ENCODE results near the gene COL6A3.
"Not testable (repeated sequence)": the region's sequence is repeated elsewhere in the genome, so short reads cannot be mapped to it uniquely, and the experiment has no call there.

Gene COL6A3

DNA sequence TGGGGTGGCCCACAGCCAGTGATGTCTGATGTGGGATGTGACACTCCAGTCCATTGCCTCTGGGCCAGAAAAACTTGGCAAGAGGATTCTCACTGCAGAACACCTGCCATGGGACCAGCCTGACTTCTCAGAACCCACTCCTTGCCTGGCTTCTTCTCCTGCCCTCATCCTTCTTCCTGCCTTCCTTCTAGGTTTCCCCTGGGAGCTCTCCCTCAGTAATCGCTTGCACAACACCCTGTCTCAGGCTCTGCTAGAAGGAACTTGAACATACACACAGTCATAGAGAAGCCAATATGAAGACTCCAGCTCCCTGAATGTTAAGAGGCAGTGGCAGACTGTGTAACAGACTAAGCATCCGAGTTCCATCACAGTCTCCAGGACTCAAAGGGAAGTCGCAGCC is 4.3 kb upstream of the COL6A3 start:
- DNase-seq (ENCODE audit: low read depth in 3 of 3, low spot score in 1 of 3), result no peak

DNA sequence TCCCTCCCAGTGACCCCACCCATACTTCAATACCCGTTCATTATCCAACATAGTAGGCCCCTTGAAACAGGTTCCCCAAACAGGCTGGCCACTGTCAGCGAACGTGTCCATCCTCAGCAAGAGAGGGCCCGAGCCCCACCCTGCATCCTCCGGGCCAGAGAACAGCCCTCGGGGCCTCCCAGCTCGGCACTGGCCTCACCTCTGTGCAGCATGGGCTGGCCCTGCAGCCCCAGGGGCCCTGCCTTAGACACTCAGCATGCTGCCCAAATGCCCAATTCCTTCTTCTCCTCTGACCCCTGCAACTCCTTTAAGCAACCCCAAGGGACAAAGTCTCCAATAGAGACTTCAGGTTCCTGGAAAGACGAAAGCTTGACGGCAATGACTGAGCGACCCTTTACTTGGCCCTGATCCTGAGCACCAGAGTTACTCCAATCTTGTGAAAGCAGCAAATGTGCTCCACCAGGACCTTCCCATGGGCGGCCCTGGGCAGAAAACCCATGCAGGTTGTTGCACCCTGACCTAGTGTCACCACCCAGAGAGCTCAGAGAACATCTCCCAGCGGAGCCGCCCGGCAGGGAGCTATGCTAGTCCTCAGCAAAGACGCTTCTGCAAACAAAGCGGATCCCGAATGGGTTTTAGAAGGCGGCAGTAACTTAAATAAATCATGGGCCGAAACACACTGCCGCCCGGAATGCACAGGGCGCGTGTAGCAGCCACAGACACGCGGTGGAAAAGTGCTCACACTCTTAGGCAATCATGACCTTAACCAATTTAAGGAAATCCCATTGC is 782 bp downstream of the COL6A3 start:
- DNase-seq (ENCODE audit: low read depth in 3 of 3, low spot score in 1 of 3), result no peak

DNA sequence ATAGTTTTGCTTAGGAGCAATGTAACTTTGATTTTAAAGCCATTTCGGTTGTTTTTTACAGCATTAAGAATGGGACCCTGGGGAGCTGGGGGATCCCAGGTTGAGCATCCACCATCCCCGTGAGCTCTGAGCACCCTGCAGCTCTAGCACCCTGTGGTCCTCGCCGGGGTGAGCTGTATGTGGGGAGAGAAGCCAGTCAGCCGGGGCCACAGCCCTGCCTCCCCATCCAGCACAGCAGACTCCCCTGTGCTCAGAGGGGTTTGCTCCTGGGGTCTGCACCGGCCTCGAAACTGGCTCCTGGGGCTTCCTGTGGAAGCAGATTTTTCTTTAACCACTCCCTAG is 1.3 kb downstream of the COL6A3 start:
- DNase-seq (ENCODE audit: low read depth in 3 of 3, low spot score in 1 of 3), result no peak

DNA sequence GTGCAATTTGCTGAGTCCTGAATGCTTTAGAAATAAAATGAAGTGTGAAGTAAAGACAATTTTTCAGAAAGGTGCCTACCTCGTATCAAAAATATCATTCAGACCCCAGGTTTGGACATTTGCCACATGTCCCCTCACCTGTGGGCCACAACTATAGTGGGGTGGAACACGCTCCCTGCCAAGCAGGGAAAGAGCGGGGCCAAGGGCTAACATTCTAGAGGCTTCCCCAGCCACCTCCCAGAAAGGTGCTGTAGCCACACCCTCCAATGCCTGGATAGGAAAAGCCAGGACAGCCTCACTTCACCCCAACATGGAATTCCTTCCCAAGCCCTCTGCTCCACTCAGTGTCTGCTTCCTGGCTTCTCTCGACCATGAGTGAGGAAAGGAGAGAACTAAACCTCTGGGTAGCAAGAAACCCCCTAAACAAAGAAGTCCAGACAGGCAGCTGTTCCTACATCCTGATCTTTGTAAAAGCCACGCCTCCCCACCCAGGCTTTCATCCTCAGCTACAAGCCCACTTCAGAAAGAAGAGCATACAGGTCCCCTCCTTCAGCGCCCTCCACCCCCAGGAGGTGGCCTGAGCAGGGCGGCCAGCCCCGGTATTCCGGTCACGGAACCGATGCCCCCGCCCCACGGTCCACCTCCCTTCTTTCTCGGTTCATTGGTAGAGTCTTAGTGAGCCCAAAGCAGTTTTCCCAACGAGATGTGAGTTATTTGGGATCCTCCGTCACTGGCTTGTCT is 2.1 kb downstream of the COL6A3 start:
- DNase-seq (ENCODE audit: low read depth in 3 of 3, low spot score in 1 of 3), result no peak

DNA sequence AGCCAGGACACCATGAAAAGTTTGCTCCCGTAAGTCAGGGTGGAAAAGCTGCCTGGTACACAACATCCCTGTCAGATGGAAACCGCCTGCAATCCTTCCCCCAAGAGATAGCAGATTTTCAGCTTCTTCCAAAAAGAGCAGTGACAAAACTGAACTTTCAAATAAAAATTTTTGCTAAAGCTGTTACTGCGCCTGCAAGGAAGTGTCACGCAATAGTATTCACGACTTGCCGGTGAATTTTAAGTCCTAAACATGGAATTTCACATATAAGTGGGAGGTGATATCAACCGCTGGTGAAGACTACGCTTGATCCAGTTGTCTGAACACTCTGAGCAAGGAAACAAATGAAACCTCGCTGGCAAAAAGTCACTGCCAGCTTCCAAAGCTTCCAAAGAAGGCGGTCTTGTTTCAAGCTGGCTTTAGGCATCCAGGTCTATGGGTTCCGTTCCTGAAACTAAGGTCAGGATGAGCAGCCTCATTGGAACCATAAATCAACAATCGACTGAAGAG is 2.8 kb downstream of the COL6A3 start:
- DNase-seq (ENCODE audit: low read depth in 3 of 3, low spot score in 1 of 3), result no peak

DNA sequence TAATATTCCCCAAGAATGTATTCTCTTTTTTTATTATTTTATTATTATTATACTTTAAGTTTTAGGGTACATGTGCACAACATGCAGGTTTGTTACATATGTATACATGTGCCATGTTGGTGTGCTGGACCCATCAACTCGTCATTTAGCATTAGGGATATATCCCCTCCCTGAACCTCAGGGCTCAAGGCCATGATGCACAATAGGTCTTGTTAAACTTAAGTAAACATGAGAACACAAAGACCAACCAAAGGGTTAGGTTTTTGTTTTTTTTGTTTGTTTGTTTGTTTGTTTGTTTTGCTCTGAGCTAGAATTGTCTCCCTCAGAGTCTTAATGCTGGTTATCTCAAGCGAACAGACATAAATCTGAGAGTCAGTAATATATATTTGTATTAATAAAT is 4.7 kb downstream of the COL6A3 start:
- not testable (repeated sequence) for DNase-seq (ENCODE audit: low read depth in 3 of 3, low spot score in 1 of 3)

DNA sequence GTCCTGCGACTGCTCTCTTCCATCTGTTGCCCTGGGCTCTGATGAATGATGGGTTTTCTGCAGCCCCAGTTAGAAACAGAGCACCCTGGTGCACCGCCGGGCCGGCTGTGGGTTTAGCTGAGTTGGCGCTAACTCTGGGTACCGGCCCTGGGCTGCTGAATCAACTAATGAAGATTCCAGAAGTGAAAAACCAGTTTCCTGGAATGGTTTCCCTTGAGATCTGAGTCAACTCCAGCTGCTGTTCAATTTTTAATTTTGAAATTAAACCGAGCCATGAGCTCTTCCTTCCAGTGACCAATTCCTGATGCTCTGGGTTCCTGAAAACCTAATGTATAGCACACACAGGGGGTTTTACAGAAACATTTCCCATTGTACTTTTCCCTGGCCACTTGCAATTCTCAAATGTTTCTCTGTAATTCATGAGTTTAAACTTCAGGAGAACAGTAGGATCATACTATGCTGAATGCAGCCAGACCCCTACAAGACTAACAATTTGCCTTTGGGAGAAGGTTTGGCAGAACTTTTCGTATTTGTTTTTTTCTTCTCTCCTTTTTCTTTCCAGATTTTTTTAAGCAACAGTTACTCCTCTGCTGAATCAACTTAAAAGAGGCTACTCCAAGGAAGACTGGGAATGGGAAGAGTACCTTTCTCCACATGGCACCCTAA is 5.5 kb downstream of the COL6A3 start:
- no peak for DNase-seq (ENCODE audit: low read depth in 3 of 3, low spot score in 1 of 3)

DNA sequence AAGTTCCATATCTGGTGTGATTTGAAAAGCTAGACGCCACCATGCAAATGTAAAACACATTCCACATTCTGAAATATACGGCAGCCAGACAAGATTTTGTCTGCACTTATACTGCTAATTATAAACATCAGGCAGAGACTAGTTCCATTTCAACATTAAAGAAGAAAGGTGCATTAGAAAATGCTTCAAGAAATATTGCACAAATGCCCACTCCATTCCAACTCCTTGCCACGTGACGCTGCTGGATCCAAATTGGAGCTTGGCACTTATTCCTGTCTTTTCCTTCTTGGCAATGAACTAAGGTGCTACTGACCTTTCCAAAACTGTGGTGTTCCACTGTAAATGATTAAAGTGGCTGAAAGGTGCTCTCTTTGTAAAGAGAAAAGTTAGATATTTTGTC is 6.3 kb downstream of the COL6A3 start:
- no peak for DNase-seq (ENCODE audit: low read depth in 3 of 3, low spot score in 1 of 3)

DNA sequence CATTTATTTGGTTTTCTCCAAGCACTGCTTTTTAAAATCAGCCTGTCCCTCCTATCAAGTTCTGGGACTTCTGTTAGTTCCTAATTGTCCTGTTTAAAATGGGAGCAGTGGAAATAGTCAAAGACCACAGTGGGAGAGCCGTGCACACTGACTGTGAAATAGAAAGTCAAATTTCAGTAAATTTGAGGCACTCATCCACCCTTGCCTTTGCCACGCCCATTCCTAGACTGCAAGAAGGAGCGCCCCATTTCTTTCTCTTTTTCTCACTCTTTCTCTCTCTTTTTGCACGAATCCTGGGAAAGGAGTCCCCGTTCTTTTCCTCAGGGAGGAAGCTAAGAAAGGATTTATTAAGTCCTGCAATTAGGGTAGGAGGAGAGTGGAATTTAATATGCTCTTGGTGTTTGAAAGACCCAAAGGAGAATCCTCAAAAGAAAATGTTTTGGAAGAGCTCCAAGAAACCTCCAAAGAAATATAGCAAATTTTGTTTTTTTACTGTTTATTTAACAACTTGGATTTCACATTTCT is 7.5 kb downstream of the COL6A3 start:
- DNase-seq (ENCODE audit: low read depth in 3 of 3, low spot score in 1 of 3), result no peak

DNA sequence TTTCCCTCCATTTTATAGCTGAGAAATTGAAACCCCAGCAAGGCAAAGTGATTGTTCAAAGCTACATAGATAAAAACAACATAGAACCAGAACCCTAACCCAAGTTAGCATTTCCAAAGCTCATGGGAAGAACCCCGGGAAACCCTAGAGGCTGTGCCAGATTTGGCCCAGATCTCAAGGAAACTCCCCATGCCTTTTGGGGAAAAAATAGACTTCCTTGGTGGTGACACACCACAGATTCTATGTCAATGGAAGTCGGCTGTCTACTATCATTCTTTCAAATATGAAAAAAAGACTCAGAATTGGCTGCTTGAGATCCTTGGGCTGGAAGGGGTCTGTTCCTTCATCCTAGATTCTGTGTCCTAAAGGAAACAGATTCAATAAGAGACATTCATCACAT is 8.4 kb downstream of the COL6A3 start:
- no peak for DNase-seq (ENCODE audit: low read depth in 3 of 3, low spot score in 1 of 3)

DNA sequence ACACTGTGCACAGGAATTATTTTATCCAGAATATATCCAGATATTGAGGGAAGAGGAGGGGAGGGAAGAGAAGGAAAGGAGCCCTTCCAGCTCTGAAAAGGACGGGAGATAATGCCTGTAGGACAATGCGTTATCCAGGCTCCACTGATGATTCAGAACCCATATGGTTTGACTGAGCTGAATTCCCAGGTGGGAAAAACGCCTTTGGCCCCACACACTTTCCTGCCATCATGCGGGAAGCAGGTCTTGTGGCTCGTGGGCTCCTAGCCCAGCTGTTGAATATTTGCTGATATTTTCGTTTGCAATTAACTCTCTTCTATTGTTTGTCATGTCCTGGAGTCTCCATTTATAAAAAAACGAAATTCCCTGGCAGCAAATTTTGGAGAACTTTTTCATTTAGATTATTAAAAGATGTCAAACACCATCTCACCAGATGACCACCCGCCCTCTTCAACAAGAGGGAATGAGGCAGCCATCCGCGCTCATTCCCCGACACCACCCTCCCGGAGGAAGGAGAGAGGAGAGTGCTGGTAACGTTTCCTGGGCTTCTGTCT is 8.9 kb downstream of the COL6A3 start:
- no peak for DNase-seq (ENCODE audit: low read depth in 3 of 3, low spot score in 1 of 3)

DNA sequence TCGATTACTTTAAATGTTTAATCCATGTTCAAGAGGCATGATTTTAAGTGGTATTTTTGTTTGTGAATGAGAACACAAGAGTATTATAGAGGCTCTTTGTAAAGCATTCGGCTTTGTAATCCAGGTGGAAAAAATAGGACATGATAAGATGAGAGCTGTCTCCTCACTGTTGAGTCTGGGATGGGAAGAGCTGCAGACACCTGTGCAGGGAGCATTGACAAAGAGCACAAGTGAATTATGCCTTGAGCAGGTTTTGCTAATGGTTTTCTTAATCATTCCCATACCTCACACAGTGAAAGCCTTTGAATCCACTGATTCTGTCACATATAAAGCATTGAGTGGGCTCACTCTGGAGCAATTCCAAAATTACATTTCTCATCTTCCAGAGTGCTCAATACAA is 9.6 kb downstream of the COL6A3 start:
- no peak for DNase-seq (ENCODE audit: low read depth in 3 of 3, low spot score in 1 of 3)

DNA sequence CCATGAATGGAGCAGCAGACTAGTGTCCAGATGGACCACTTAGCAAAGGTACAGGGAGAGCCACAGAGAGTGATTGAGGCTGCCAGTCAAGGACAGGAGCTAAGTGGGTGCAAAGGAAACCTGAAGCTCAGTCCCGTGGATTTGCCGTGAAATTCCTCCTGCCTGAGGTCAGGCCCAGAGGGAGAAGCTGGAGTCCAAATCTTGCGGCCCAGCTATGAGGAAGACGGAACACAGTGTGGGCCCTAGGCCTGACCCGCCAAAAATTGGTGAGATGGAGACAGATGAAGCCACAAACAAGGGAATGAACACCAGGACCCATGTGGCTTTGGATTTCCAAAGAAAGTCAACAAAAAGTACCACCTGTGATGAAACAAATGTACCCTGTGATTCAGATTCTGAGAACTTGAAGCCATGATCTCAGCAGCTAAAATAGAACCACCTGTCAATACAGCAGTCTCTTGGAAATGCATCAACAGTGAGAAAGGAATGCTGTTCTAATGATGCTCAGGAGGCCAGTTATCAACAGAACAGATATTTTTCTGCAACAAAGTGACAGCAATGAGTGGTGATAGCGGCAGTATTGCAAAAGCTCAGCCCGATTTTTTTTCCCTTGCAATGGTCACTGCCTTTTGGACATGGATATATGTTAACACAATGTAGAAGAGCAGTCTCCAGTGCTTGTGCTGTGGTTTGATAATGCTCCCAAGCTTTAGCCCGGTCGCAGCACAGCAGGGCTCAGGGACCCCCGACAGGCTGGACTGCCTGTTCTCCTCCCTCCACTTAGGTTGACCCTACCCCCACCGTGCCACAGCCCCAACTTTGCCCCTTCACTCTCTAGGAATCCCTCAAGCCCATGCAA is 10.7 kb downstream of the COL6A3 start:
- DNase-seq (ENCODE audit: low read depth in 3 of 3, low spot score in 1 of 3), result no peak

DNA sequence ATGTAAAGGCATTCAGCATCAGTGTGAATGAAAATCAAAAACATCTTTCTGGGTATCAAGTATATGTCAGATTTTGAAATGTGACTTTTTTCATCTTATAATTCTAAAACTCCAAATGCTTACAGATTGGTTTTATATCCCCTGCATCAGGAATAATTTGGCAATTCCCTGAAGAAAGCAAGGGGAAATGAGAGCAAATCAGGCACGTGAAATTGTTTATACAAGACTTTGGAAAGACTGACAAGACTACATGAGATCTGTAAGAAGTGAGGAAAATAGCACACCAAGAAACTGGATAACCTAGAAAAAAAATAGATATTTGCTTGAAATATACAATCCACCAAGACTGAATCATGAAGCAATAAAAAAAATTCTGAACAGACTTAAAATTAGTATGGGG is 13.8 kb downstream of the COL6A3 start:
- DNase-seq (ENCODE audit: low read depth in 3 of 3, low spot score in 1 of 3), result no peak

DNA sequence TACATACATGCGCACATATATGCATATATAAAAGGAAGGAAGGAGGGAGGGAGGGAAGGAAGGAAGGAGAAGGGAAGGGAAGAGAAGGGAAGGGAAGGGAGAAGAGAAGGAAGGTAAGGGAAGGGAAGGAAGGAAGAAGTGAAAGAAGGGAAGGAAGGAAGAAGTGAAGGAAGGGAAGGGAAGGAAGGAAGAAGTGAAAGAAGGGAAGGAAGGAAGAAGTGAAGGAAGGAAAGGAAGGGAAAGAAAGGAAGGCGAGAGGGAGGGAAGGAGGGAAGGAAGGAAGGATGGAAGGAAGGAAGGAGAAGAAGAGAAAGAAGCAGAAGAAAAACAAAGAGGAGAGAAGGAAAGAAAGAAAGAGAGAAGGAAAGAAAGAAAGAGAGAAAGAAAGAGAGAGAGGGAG is 16.9 kb downstream of the COL6A3 start:
- no peak for DNase-seq (ENCODE audit: low read depth in 3 of 3, low spot score in 1 of 3)

DNA sequence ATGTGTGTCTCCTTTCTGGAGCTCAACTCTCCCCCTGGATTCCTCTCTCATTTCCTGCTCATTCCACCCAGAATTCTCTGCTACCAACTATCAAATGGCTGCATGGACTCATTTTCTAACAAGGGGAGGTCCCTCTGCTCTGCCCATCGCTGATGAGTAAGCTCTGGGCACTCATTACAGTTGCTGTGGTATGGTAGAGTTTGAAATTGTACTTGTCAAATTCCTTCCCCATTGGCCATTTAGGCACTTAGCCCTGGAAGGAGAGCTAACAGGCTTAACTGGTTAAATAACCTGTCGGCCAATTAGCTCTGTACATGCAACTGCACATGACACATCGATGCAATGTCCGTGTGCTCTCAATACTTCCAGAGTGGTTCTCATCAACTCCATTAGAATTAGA is 20.4 kb downstream of the COL6A3 start:
- no peak for DNase-seq (ENCODE audit: low read depth in 3 of 3, low spot score in 1 of 3)

DNA sequence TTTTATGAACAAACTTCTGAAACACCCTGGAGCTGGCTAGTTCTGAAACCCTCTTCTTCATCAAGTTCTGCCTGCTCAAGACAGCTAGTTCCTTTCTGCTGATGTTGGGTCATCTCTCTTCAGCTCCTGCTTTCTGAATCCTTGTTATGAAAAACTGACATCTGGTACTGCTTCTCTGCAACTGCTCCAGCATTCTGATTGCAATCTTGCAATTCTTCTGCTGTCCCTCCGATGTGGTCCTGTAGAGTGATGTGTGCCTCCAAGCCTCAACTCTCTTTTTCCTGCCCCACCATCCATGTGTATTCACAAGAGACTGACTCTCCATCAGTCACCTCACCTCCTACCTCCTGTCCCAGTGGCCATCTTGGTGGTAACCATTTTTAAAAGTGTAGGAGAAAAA is 21.8 kb downstream of the COL6A3 start:
- no peak for DNase-seq (ENCODE audit: low read depth in 3 of 3, low spot score in 1 of 3)

DNA sequence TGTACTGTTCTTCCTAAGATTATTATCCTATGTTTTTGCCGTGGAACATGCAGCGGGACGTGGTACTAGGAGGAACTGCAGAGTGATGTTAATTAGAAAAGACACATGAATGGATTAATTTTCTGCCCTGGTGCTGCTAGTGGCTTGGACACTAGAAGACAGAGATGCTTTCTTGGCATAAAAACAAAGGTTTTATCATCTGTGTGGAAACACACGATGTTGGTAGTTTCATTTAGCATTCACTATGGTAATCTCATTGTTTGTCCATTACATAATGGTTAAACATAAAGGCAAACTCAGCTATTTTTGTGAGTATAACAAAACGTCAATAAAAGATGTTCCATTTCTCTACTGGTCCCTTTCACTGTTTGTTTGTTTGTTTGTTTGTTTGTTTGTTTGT is 22.8 kb downstream of the COL6A3 start:
- no peak for DNase-seq (ENCODE audit: low read depth in 3 of 3, low spot score in 1 of 3)

DNA sequence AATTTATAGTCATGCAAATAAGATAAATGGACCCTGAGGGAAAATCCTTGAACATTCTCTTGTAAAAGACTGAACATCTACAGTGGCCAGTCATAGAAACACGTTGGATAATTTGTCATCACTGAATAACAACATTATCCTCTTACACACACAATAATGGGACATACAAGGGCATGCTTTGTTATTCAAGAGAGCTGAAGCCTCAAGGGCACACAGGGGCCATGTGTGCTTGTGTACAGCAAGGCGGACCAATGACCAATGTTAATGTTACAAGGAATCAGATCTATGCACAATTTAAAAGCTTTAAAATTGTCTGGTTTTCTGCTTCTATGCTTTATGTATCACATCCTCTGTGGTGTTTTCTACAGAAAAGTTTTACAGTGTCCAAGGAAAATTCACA is 23.7 kb downstream of the COL6A3 start:
- no peak for DNase-seq (ENCODE audit: low read depth in 3 of 3, low spot score in 1 of 3)

DNA sequence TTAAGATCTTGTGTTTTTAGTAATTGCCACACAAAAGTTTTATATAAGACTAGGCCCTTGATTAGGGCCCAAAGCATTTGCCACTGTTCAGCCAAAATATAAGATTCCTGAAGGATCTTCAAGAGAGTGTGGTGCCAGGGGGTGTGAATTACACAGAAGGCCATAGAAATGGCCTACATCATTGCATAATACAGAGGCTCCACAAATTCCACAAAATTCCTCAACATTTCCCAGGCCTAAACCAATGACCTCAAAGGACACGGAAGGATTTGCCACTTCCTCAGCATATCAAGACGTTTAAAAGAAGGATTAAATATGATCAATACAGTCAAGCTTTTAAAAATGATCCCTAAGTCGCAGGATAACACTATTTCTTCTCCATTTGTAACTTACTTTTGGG is 24.1 kb downstream of the COL6A3 start:
- no peak for DNase-seq (ENCODE audit: low read depth in 3 of 3, low spot score in 1 of 3)

DNA sequence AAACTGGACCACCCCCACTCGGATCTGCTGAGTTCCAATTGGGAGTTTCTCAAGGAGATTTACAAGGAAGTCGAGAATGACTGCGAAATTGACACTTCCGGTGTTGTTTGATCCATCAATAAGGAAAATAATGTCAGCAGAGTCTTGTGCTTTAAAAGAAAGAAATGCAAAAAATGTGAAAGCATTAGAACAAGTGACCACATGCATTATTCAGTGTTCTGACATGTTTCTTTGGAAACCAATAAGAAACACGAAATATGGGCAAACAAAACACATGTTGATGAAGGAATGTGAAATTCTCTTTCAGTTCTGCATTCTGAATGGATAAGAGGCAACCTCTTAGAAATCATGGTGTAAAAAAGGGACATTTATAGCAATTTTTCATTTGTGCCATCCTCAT is 25.9 kb downstream of the COL6A3 start:
- DNase-seq (ENCODE audit: low read depth in 3 of 3, low spot score in 1 of 3), result no peak
